ENCODE data around the gene GPR84.

GPR84 gene

GRCh38 chr12:54373649-54374561 lies 9.6 kb upstream of the GPR84 start:
- FAIRE-seq, result no peak

GRCh38 chr12:54372113-54372806 lies 8.0 kb upstream of the GPR84 start:
- FAIRE-seq, result no peak

- no peak for FAIRE-seq
Observed at GRCh38 chr12:54371328-54372112, 7.2 kb upstream of the GPR84 start.

- no peak for FAIRE-seq
Observed at GRCh38 chr12:54370171-54370730, 6.0 kb upstream of the GPR84 start.

- FAIRE-seq, result no peak
Observed at GRCh38 chr12:54369597-54370131, 5.4 kb upstream of the GPR84 start.

- FAIRE-seq, result peak; percentile 48
Observed at GRCh38 chr12:54368709-54369596, 4.7 kb upstream of the GPR84 start.

- FAIRE-seq, result no peak
Observed at GRCh38 chr12:54368025-54368708, 3.9 kb upstream of the GPR84 start.

- no peak for FAIRE-seq
Observed at GRCh38 chr12:54363618-54364017, 668 bp downstream of the GPR84 start.

GRCh38 chr12:54363047-54363446 lies 1.2 kb downstream of the GPR84 start:
- no peak for FAIRE-seq

GRCh38 chr12:54360717-54361456 lies 3.4 kb downstream of the GPR84 start:
- no peak for FAIRE-seq

GRCh38 chr12:54359762-54360351 lies 4.4 kb downstream of the GPR84 start:
- FAIRE-seq, result no peak

- FAIRE-seq, result peak; percentile 94
Observed at GRCh38 chr12:54358945-54359761, 5.1 kb downstream of the GPR84 start.

- FAIRE-seq, result no peak
Observed at GRCh38 chr12:54358191-54358944, 5.9 kb downstream of the GPR84 start.

GRCh38 chr12:54357506-54358190 lies 6.6 kb downstream of the GPR84 start:
- no peak for FAIRE-seq

GRCh38 chr12:54356951-54357356 lies 7.3 kb downstream of the GPR84 start:
- FAIRE-seq, result no peak

- FAIRE-seq, result no peak
Observed at GRCh38 chr12:54356228-54356627, 8.1 kb downstream of the GPR84 start.

- no peak for FAIRE-seq
Observed at GRCh38 chr12:54355104-54355815, 9.0 kb downstream of the GPR84 start.

All from A204.1 (cell line).